ENCODE data around the gene GRIN2C.

DNA sequence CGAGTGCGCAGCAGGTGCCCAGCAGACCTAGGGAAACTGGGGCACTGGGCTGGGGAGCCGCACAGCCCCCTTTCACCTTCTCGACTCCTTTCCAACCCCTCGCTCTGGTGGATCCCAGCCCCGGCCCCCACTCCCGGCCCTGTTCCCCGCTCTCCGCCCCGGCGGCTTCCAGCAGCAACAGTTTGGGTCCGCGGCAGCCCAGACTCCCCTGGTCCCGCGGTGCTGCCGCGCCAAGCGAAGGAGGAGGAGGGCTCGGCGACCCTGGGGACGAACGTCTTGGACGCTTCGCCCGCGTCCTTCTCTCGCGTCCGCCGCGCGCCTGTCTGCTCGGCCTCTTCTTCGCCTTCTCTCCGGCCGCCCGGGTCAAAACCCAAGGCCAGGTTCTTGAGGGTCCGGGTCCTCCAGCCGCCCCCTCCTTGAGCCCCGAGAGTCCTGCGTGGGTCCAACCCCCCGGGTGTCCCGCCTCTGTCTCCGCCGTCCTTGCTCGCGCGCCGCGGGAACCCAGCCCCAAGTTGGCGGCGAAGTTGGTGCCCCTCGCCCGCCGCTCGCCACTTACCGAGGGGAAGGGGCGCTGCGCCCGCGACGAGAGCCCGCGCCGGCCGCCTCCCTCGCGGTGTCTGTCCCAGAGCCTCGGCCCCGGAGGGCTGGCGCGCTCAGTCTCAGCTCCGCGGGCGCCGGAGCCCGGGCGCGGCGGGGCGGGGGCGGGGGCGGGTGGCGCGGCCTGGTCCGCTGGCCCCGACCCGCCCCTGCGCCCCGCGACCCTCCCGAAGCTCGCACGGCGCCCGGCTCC, 1.4 kb upstream of the GRIN2C start:
- TF ChIP-seq, protein P1, sequence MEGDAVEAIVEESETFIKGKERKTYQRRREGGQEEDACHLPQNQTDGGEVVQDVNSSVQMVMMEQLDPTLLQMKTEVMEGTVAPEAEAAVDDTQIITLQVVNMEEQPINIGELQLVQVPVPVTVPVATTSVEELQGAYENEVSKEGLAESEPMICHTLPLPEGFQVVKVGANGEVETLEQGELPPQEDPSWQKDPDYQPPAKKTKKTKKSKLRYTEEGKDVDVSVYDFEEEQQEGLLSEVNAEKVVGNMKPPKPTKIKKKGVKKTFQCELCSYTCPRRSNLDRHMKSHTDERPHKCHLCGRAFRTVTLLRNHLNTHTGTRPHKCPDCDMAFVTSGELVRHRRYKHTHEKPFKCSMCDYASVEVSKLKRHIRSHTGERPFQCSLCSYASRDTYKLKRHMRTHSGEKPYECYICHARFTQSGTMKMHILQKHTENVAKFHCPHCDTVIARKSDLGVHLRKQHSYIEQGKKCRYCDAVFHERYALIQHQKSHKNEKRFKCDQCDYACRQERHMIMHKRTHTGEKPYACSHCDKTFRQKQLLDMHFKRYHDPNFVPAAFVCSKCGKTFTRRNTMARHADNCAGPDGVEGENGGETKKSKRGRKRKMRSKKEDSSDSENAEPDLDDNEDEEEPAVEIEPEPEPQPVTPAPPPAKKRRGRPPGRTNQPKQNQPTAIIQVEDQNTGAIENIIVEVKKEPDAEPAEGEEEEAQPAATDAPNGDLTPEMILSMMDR (tag by site-specific recombination; IDR thresholded peaks at IDR 0.05) = no peak
- no peak for TF ChIP-seq ZFP3 (tag by site-specific recombination; IDR thresholded peaks at IDR 0.05; ENCODE audit: low read depth)
- TF ChIP-seq, protein P2, sequence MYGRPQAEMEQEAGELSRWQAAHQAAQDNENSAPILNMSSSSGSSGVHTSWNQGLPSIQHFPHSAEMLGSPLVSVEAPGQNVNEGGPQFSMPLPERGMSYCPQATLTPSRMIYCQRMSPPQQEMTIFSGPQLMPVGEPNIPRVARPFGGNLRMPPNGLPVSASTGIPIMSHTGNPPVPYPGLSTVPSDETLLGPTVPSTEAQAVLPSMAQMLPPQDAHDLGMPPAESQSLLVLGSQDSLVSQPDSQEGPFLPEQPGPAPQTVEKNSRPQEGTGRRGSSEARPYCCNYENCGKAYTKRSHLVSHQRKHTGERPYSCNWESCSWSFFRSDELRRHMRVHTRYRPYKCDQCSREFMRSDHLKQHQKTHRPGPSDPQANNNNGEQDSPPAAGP (tag by site-specific recombination; IDR thresholded peaks at IDR 0.05) = no peak
- TF ChIP-seq ZNF843 (tag by site-specific recombination; IDR thresholded peaks at IDR 0.05) = no peak

All from HEK293 (cell line).